Loucy (cell line): ENCODE data around the gene FAM162A.

Source experiments
- H2AFZ ChIP-seq: fragments of 200-600 bp; sonication (generic); 2 replicates; pipeline ENCODE4 v1.6.0; 2016; ENCODE audit warnings: antibody characterized with exemption, mild to moderate bottlenecking, low read length, moderate library complexity
- H3F3A ChIP-seq: fragments of 200-600 bp; 2 replicates; pipeline ENCODE4 v1.6.0; 2016; ENCODE audit warnings: antibody characterized with exemption, low read depth, mild to moderate bottlenecking
- H3K27me3 ChIP-seq: fragments of 200-600 bp; sonication (generic); 2 replicates; pipeline ENCODE4 v1.6.1; 2014; ENCODE audit warnings: low read length, mild to moderate bottlenecking; ENCODE audit not compliant: insufficient read depth, poor library complexity, severe bottlenecking
- H3K36me3 ChIP-seq: fragments of 200-600 bp; sonication (generic); 2 replicates; pipeline ENCODE4 v1.6.1; 2016; ENCODE audit warnings: low read length; ENCODE audit not compliant: insufficient read depth
- H3K4me1 ChIP-seq: fragments of 200-600 bp; sonication (generic); 2 replicates; pipeline ENCODE4 v1.5.1; 2014; ENCODE audit warnings: low read length, mild to moderate bottlenecking; ENCODE audit not compliant: insufficient read depth, poor library complexity, severe bottlenecking
- H3K4me2 ChIP-seq: fragments of 200-600 bp; sonication (generic); 2 replicates; pipeline ENCODE4 v1.6.0; 2014; ENCODE audit warnings: antibody characterized with exemption, low read length, low read depth, mild to moderate bottlenecking; ENCODE audit not compliant: poor library complexity, severe bottlenecking
- H3K4me3 ChIP-seq: fragments of 200-600 bp; sonication (generic); 2 replicates; pipeline ENCODE4 v1.5.1; 2014; ENCODE audit warnings: low read length, mild to moderate bottlenecking, mixed read lengths; ENCODE audit not compliant: poor library complexity, severe bottlenecking
- H3K79me2 ChIP-seq: fragments of 200-600 bp; sonication (generic); 2 replicates; pipeline ENCODE4 v1.6.1; 2014; ENCODE audit warnings: low read length; ENCODE audit not compliant: insufficient read depth
- H3K9ac ChIP-seq: fragments of 200-600 bp; sonication (generic); 2 replicates; pipeline ENCODE4 v1.6.0; 2014; ENCODE audit warnings: mild to moderate bottlenecking, low read depth, low read length, moderate library complexity; ENCODE audit not compliant: poor library complexity, severe bottlenecking
- H3K9me2 ChIP-seq: fragments of 200-600 bp; sonication (generic); replicated peaks from 2 replicates; pipeline ENCODE4 v1.6.1; 2016; ENCODE audit warnings: low read depth, low read length, mixed read lengths
- H3K9me3 ChIP-seq: fragments of 200-600 bp; sonication (generic); 2 replicates; pipeline ENCODE4 v1.6.1; 2014; ENCODE audit warnings: mild to moderate bottlenecking, antibody characterized with exemption, low read length, low read depth; ENCODE audit not compliant: insufficient read depth
- H4K20me1 ChIP-seq: fragments of 200-600 bp; sonication (generic); 2 replicates; pipeline ENCODE4 v1.6.0; 2014; ENCODE audit warnings: antibody characterized with exemption, low read length, mild to moderate bottlenecking; ENCODE audit not compliant: insufficient read depth, poor library complexity, severe bottlenecking
- EZH2phosphoT487 ChIP-seq: fragments of 200-600 bp; IDR thresholded peaks from 2 replicates; pipeline ENCODE4 v1.6.1; 2018; ENCODE audit warnings: antibody characterized with exemption, mild to moderate bottlenecking, moderate library complexity, borderline replicate concordance
- TF ChIP-seq, protein P1 (sequence below): fragments of 200-600 bp; sonication (generic); conservative IDR thresholded peaks from 2 replicates; pipeline ENCODE4 v1.5.1; 2014; ENCODE audit warnings: mild to moderate bottlenecking, antibody characterized with exemption, low read length

FAM162A gene

DNA sequence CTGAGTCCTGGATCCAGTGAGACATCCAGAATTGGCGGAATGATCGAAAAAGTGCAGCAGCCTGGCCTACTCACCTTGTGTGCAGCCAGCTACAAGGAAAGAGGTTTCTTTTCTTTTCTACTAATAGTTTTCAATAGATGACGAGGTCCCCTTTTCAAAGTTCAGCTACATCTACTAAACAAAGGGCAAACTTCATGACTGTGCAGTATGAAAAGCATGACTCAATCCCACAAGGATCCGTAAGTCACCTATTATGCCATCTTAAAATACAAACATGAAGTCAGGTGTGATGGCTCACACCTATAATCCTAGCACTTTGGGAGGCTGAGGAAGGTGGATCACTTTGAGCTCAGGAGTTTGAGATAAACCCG lies 17.6 kb upstream of the FAM162A start:
- H3K4me1 ChIP-seq, result no peaks in the 10 kb centered on the region
- no peak overlapping the region for H3K4me3 ChIP-seq
- H3K27me3 ChIP-seq, result no peaks in the 10 kb centered on the region
- H2AFZ ChIP-seq, result no peak overlapping the region
- no peaks in the 10 kb centered on the region for H3K9me3 ChIP-seq
- H4K20me1 ChIP-seq, result no peaks in the 10 kb centered on the region
- H3K36me3 ChIP-seq, result peaks cover 38% of the 10 kb centered on the region
- no peak overlapping the region for H3K4me2 ChIP-seq
- H3F3A ChIP-seq, result no peaks in the 10 kb centered on the region
- H3K9ac ChIP-seq, result no peak overlapping the region
- no peaks in the 10 kb centered on the region for H3K9me2 ChIP-seq
- H3K79me2 ChIP-seq, result no peaks in the 10 kb centered on the region
- TF ChIP-seq, protein P1, sequence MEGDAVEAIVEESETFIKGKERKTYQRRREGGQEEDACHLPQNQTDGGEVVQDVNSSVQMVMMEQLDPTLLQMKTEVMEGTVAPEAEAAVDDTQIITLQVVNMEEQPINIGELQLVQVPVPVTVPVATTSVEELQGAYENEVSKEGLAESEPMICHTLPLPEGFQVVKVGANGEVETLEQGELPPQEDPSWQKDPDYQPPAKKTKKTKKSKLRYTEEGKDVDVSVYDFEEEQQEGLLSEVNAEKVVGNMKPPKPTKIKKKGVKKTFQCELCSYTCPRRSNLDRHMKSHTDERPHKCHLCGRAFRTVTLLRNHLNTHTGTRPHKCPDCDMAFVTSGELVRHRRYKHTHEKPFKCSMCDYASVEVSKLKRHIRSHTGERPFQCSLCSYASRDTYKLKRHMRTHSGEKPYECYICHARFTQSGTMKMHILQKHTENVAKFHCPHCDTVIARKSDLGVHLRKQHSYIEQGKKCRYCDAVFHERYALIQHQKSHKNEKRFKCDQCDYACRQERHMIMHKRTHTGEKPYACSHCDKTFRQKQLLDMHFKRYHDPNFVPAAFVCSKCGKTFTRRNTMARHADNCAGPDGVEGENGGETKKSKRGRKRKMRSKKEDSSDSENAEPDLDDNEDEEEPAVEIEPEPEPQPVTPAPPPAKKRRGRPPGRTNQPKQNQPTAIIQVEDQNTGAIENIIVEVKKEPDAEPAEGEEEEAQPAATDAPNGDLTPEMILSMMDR, result no peak
- no peak for TF ChIP-seq EZH2phosphoT487

DNA sequence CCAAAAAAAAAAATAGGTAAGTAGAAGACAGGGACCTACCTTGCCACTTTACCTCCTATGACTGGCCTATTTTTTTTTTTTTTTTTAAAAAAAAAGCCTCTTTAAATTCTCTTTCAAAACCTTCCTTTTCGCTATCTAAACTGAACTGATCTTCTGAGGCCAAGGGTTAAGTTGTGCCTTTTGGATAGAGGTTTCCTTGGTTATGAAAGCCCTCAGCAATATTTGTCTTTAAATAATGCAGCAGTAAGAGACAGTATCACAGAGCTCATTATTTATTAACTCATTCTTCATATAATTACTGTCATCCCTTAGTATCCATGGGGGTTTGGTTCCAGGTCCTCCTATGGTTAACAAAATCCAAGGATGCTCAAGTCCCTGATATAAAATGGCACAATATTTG lies 9.9 kb upstream of the FAM162A start:
- Histone ChIP-seq H2AFZ (no peak overlapping the region), H3K4me1 (peaks cover 8% of the 10 kb centered on the region), H3F3A (no peaks in the 10 kb centered on the region), H3K4me2 (no peak overlapping the region), H4K20me1 (no peaks in the 10 kb centered on the region), H3K9me2 (no peaks in the 10 kb centered on the region), H3K27me3 (no peaks in the 10 kb centered on the region), H3K9me3 (no peaks in the 10 kb centered on the region), H3K79me2 (0 out of 2 replicates have a peak, but pooled peaks cover 6% of the 10 kb centered on the region), H3K9ac (no peak overlapping the region), H3K4me3 (no peak overlapping the region), H3K36me3 (peaks cover 6% of the 10 kb centered on the region)
- TF ChIP-seq EZH2phosphoT487, result no peak
- TF ChIP-seq, protein P1, result no peak

DNA sequence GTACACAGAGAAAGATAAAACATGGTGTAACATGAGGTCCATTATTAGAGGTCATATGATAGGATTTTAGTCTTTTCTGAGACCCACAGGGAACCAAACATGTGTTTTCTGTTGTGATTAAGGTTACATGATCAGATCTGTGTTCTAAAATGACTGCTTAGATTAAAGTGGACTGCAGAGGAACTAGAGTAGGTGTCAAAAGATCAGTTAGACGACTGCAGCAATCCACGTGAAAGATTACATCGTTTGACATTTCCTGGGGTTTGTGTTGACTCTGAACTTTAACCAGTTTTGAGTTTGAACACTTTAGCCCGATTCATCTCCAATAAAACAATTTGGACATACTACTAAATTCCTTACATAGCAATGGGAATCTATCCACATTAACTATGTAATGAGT lies 6.0 kb upstream of the FAM162A start:
- H3K27me3 ChIP-seq, result no peaks in the 10 kb centered on the region
- no peaks in the 10 kb centered on the region for H3K9me3 ChIP-seq
- H3K4me2 ChIP-seq, result no peak overlapping the region
- H4K20me1 ChIP-seq, result no peaks in the 10 kb centered on the region
- no peak overlapping the region for H3K4me3 ChIP-seq
- no peaks in the 10 kb centered on the region for H3F3A ChIP-seq
- TF ChIP-seq, protein P1, result no peak
- no peak for TF ChIP-seq EZH2phosphoT487
- H2AFZ ChIP-seq, result no peak overlapping the region
- H3K79me2 ChIP-seq, result peaks cover 41% of the 10 kb centered on the region
- H3K36me3 ChIP-seq, result no peaks in the 10 kb centered on the region
- H3K4me1 ChIP-seq, result peaks cover 29% of the 10 kb centered on the region
- H3K9me2 ChIP-seq, result no peaks in the 10 kb centered on the region
- H3K9ac ChIP-seq, result no peak overlapping the region
